T-cell (primary cell): ENCODE data around the gene ZNF597. TPM values are rescaled to one million over a fixed set of nuclear protein-coding genes. Genes with fewer than 3 reads are reported as not detected.

Experiments used
- ATAC-seq, 4 experiments: fragments of 200-7000 bp in 3 of 4; fragments of 150-1000 bp in 1 of 4; cut with Tn5 transposase; replicated peaks in 1 of 4; 1 replicate in 3 of 4; 2 replicates in 1 of 4; pipeline ENCODE4 v1.10.0; 2021; ENCODE audit warnings: moderate library complexity in 3 of 4, mild to moderate bottlenecking in 2 of 4, moderate number of reproducible peaks in 1 of 4
- CTCF ChIA-PET, 2 donors: fragments of 300-600 bp; sonication (Branson Sonifier 250); formaldehyde crosslinking; loops; one replicate each; lab custom pipeline; 2022; ENCODE audit warnings: antibody characterized with exemption in 2 of 2; lab: Charles Lee
- POLR2A ChIA-PET, 2 donors: fragments of 300-600 bp; sonication (Branson Sonifier 250); formaldehyde crosslinking; loops; one replicate each; lab custom pipeline; 2022; ENCODE audit warnings: antibody characterized with exemption in 2 of 2; lab: Charles Lee
- DNase-seq, 35 experiments: peaks; one replicate each; pipeline versions ENCODE4 v3.0.0 to v3.0.0-alpha.2; 2013 to 2023
- H3K27ac ChIP-seq: one replicate; pipeline ENCODE4 v1.5.1; 2013; ENCODE audit warnings: low read length
- H3K27me3 ChIP-seq, 2 experiments: replicated peaks in 1 of 2; 1 replicate in 1 of 2; 2 replicates in 1 of 2; pipeline versions ENCODE4 v1.6.1 to v1.7.0; 2013; ENCODE audit warnings: low read length in 1 of 2, mixed read lengths in 1 of 2; ENCODE audit not compliant: control insufficient read depth in 2 of 2, insufficient read depth in 2 of 2; ENCODE audit errors: extremely low read depth in 1 of 2
- H3K36me3 ChIP-seq, 2 donors: 1 replicate in 1 of 2; 2 replicates in 1 of 2; pipeline versions ENCODE4 v1.6.1 to v1.7.0; 2013; ENCODE audit warnings: low read length in 1 of 2; ENCODE audit not compliant: control insufficient read depth in 2 of 2, insufficient read depth in 1 of 2; ENCODE audit errors: extremely low read depth in 1 of 2
- H3K4me1 ChIP-seq, 2 experiments: 1 replicate in 1 of 2; 2 replicates in 1 of 2; pipeline versions ENCODE4 v1.6.1 to v1.7.0; 2013; ENCODE audit warnings: low read length in 2 of 2, mixed read lengths in 1 of 2; ENCODE audit not compliant: insufficient read depth in 2 of 2, control insufficient read depth in 1 of 2; ENCODE audit errors: extremely low read depth in 1 of 2
- H3K4me3 ChIP-seq, 2 donors: 1 replicate in 1 of 2; 2 replicates in 1 of 2; pipeline versions ENCODE4 v1.5.1 to v1.7.0; 2013; ENCODE audit warnings: mild to moderate bottlenecking in 2 of 2, low read length in 1 of 2, moderate library complexity in 1 of 2; ENCODE audit not compliant: control insufficient read depth in 1 of 2; ENCODE audit errors: extremely low read depth in 1 of 2
- H3K9me3 ChIP-seq: 2 replicates; pipeline ENCODE4 v1.7.0; 2013
- H3K27ac Mint-ChIP-seq, 2 donors: one replicate each; pipeline ENCODE4 v1.8.0; 2020 to 2021; ENCODE audit warnings: mild to moderate bottlenecking in 2 of 2, mixed read lengths in 2 of 2
- H3K27me3 Mint-ChIP-seq, 2 donors: one replicate each; pipeline ENCODE4 v1.8.0; 2021 to 2022; ENCODE audit warnings: mixed read lengths in 2 of 2
- H3K36me3 Mint-ChIP-seq: one replicate; pipeline ENCODE4 v1.8.0; 2021; ENCODE audit warnings: mixed read lengths
- H3K4me1 Mint-ChIP-seq, 3 donors: one replicate each; pipeline ENCODE4 v1.8.0; 2020 to 2022; ENCODE audit warnings: mixed read lengths in 3 of 3, mild to moderate bottlenecking in 1 of 3
- H3K4me3 Mint-ChIP-seq, 3 donors: one replicate each; pipeline ENCODE4 v1.8.0; 2020 to 2022; ENCODE audit warnings: mild to moderate bottlenecking in 3 of 3, mixed read lengths in 3 of 3, moderate library complexity in 3 of 3
- H3K9me3 Mint-ChIP-seq, 3 donors: one replicate each; pipeline ENCODE4 v1.8.0; 2020 to 2022; ENCODE audit warnings: mixed read lengths in 3 of 3
- WGBS: methylation state at CpG from one replicate; pipeline ENCODE4 v1.1.5; 2013; ENCODE audit warnings: missing lambda C conversion rate; ENCODE audit not compliant: insufficient coverage; 5-methylcytosine and 5-hydroxymethylcytosine counted together
- total RNA-seq, 35 experiments: library from RNA in 6 of 35; stranded (reverse) in 6 of 35; fragments of 120-200 nt in 1 of 35; gene quantifications; one replicate each; pipeline versions ENCODE4 v1.2.1 to v1.2.4 and lab custom pipeline; 2013 to 2026

The ZNF597 gene
- total RNA-seq, 5 donors from 2014 or later (not counting 1 experiment from before 2014, with no cell fraction given): 2.2 to 4.8 (median 4.3) TPM

- CTCF ChIA-PET: no interaction called here
- H3K27ac ChIP-seq: no peak overlapping the region
- no peaks in the 10 kb centered on the region for H3K4me1 ChIP-seq
- Mint-ChIP-seq H3K4me1 (peaks cover 0 to 6% (median 4%) of the 10 kb centered on the region in 3 donors), H3K27ac (no peak overlapping the region), H3K27me3 (no peaks in the 10 kb centered on the region), H3K36me3 (peaks cover 30% of the 10 kb centered on the region), H3K4me3 (no peak overlapping the region), H3K9me3 (no peaks in the 10 kb centered on the region)
- POLR2A ChIA-PET: no interaction called here
- ATAC-seq (no peak), DNase-seq (no peak)
- no peaks in the 10 kb centered on the region for H3K9me3 ChIP-seq
- WGBS: 96% methylated on average over 24 of the region's 24 CpGs
- H3K27me3 ChIP-seq: no peaks in the 10 kb centered on the region
- H3K36me3 ChIP-seq: peaks cover 40 to 56% of the 10 kb centered on the region in 2 donors
- no peak overlapping the region for H3K4me3 ChIP-seq
These were observed 43.4 kb upstream of the ZNF597 start for GRCh38 chr16:3486506-3487215.

- ATAC-seq (peak in 2 of 4 experiments; percentile 39 to 50), DNase-seq (peak in 1 of 35 experiments; percentile 20)
- CTCF ChIA-PET: no interaction called here
- POLR2A ChIA-PET: no interaction called here
- no peaks in the 10 kb centered on the region for H3K9me3 ChIP-seq
- 93% methylated on average over 15 of the region's 20 CpGs for WGBS
- H3K4me3 Mint-ChIP-seq: no peak overlapping the region
- H3K27ac Mint-ChIP-seq: no peak overlapping the region
- H3K27me3 Mint-ChIP-seq: no peaks in the 10 kb centered on the region
- peaks cover 0 to 5% (median 0%) of the 10 kb centered on the region in 3 donors for H3K4me1 Mint-ChIP-seq
- H3K36me3 ChIP-seq: peaks cover 42 to 63% of the 10 kb centered on the region in 2 donors
- no peaks in the 10 kb centered on the region for H3K27me3 ChIP-seq
- H3K4me3 ChIP-seq: no peak overlapping the region
- H3K9me3 Mint-ChIP-seq: no peaks in the 10 kb centered on the region
- H3K4me1 ChIP-seq: no peaks in the 10 kb centered on the region
- peaks cover 37% of the 10 kb centered on the region for H3K36me3 Mint-ChIP-seq
- H3K27ac ChIP-seq: no peak overlapping the region
These were observed 42.7 kb upstream of the ZNF597 start for GRCh38 chr16:3485821-3486505.

GRCh38 chr16:3485097-3485745 lies 41.9 kb upstream of the ZNF597 start:
- Mint-ChIP-seq H3K4me3 (no peak overlapping the region), H3K27me3 (no peaks in the 10 kb centered on the region), H3K9me3 (no peaks in the 10 kb centered on the region), H3K27ac (no peak overlapping the region), H3K36me3 (peaks cover 39% of the 10 kb centered on the region), H3K4me1 (peaks cover 0 to 3% (median 0%) of the 10 kb centered on the region in 3 donors)
- H3K4me3 ChIP-seq: no peak overlapping the region
- ATAC-seq (no peak), DNase-seq (no peak)
- CTCF ChIA-PET: no interaction called here
- peaks cover 42 to 69% of the 10 kb centered on the region in 2 donors for H3K36me3 ChIP-seq
- POLR2A ChIA-PET: no interaction called here
- no peak overlapping the region for H3K27ac ChIP-seq
- H3K4me1 ChIP-seq: no peaks in the 10 kb centered on the region
- no peaks in the 10 kb centered on the region for H3K27me3 ChIP-seq
- 87% methylated on average over 10 of the region's 15 CpGs for WGBS
- no peaks in the 10 kb centered on the region for H3K9me3 ChIP-seq

GRCh38 chr16:3484318-3485096 lies 41.2 kb upstream of the ZNF597 start:
- no peaks in the 10 kb centered on the region for H3K9me3 Mint-ChIP-seq
- ATAC-seq (no peak), DNase-seq (no peak)
- Histone ChIP-seq H3K36me3 (peaks cover 42 to 75% of the 10 kb centered on the region in 2 donors), H3K9me3 (no peaks in the 10 kb centered on the region), H3K27me3 (no peaks in the 10 kb centered on the region), H3K4me3 (no peak overlapping the region), H3K27ac (no peak overlapping the region), H3K4me1 (peaks cover 0 to 2% of the 10 kb centered on the region in 2 experiments)
- peaks cover 0 to 5% (median 2%) of the 10 kb centered on the region in 3 donors for H3K4me1 Mint-ChIP-seq
- 93% methylated on average over 30 of the region's 30 CpGs for WGBS
- no peak overlapping the region for H3K4me3 Mint-ChIP-seq
- ChIA-PET CTCF (no interaction called here), POLR2A (no interaction called here)
- no peaks in the 10 kb centered on the region for H3K27me3 Mint-ChIP-seq
- H3K27ac Mint-ChIP-seq: no peak overlapping the region
- H3K36me3 Mint-ChIP-seq: peaks cover 42% of the 10 kb centered on the region

GRCh38 chr16:3482659-3483241 lies 39.4 kb upstream of the ZNF597 start:
- Mint-ChIP-seq H3K4me3 (no peak overlapping the region), H3K9me3 (no peaks in the 10 kb centered on the region), H3K27me3 (no peaks in the 10 kb centered on the region), H3K4me1 (peaks cover 0 to 7% (median 3%) of the 10 kb centered on the region in 3 donors), H3K27ac (no peak overlapping the region), H3K36me3 (peaks cover 51% of the 10 kb centered on the region)
- no peaks in the 10 kb centered on the region for H3K27me3 ChIP-seq
- no peaks in the 10 kb centered on the region for H3K9me3 ChIP-seq
- peaks cover 47 to 79% of the 10 kb centered on the region in 2 donors for H3K36me3 ChIP-seq
- DNase-seq (no peak), ATAC-seq (no peak)
- H3K4me1 ChIP-seq: peaks cover 0 to 6% of the 10 kb centered on the region in 2 experiments
- ChIA-PET POLR2A (no interaction called here), CTCF (no interaction called here)
- no peak overlapping the region for H3K27ac ChIP-seq
- H3K4me3 ChIP-seq: no peak overlapping the region
- 96% methylated on average over 16 of the region's 18 CpGs for WGBS
